Measurements from ENCODE around the gene ICAM5.
"Not testable (repeated sequence)": the region's sequence is repeated elsewhere in the genome, so short reads cannot be mapped to it uniquely, and the experiment has no call there.

Gene ICAM5

GRCh38 chr19:10270180-10270615 is 19.6 kb upstream of the ICAM5 start:
- DNase-seq (ENCODE audit: low read depth): no peak

GRCh38 chr19:10270616-10271394 is 18.9 kb upstream of the ICAM5 start, which contains the start of gene ICAM1:
TSS of gene ICAM1 (plus strand) at chr19:10271120. CDS start at chr19:10271160, 40 bp downstream.
- DNase-seq (ENCODE audit: low read depth): no peak

- no peak for DNase-seq (ENCODE audit: low read depth)
Measured at GRCh38 chr19:10271543-10272086, 18.1 kb upstream of the ICAM5 start.

- no peak for DNase-seq (ENCODE audit: low read depth)
Measured at GRCh38 chr19:10274589-10274988, 15.2 kb upstream of the ICAM5 start.

DNA sequence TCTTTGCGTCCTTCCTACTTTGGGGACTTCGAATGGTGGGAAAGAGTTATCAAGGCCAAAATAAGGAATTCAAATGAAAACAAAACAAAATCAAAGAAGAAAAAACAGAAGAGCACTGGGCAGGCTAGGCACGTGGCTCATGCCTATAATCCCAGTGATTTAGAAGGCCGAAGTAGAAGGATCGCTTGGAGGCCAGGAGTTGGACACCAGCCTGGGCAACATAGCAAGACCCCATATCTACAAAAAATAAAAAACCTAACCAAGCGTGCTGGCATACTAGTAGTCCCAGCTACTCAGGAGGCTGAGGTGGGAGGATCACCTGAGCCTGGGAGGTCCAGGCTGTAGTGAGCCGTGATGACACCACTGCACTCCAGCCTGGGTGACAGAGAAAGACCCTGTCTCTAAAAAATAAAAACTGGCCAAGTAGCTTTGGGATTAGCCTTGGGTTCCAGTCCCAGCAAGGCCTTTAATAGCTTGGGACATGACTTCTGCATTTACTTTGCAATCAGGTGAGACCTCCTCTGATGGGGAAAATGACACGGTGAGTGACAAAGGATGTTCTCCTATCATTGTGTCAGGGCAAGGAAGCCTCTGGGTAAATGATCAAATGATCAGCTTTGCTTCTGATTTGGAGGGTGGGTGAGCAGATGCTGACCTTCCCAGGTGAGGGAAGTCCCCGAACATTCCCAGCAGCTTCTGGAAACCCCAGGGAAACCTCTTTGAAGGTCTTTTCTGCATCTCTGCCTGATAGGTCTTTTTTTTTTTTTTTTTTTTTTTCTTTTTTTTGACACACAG is 11.8 kb upstream of the ICAM5 start:
- DNase-seq (ENCODE audit: low read depth): no peak

DNA sequence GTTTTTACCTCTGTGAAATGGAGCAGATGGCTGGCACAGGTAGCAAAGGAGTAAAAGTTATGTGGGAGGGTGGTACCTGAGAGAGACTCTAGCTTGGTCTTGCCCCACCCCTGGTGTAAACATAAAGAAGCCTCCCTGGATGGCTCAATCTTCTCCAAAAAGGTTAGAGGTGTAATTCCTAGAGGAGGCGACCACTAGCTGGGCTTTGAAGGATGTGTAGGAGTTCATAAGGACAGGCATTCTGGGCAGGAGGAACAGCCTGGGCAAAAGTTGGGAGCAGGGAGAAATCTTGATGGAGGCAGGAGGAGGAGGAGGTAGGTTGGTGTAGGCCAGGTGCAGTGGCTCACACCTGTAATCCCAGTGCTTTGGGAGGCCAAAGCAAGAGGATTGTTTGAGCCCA is 10.8 kb upstream of the ICAM5 start:
- DNase-seq (ENCODE audit: low read depth): no peak

DNA sequence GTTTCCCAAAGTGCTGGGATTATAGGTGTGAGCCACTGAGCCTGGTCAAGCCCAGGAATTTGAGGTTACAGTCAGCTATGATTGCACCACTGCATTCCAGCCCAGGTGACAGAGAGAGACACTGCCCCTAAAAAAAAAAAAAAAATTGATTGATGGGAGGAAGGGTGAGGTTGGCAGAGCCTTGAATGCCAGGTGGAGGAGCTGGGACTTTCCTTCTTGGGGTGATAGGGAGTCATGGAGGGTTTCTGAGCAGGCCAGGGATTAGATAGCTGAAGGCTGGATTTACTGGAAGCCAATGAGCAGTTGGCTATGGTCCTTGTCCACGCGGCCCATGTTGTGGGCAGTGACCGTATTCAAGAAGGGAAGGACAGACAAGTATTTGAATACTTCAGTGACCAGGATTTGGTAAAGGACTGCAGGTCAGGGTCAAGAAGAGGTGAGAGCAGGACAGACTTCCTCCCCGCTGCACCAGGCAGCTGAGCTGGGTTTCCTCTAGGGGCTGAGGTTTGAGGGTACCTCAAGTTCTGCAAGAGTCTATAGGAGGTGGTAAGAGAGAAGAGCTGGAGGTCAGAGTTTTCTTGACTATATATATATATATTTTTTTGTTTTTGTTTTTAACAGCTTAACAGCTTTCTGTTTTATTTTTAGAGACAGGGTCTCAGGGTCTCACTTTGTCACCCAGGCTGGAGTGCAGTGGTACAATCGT is 9.9 kb upstream of the ICAM5 start:
- no peak for DNase-seq (ENCODE audit: low read depth)

GRCh38 chr19:10282043-10282442 is 7.7 kb upstream of the ICAM5 start:
- not testable (repeated sequence) for DNase-seq (ENCODE audit: low read depth)

GRCh38 chr19:10283301-10284064 is 6.3 kb upstream of the ICAM5 start:
- no peak for DNase-seq (ENCODE audit: low read depth)

DNA sequence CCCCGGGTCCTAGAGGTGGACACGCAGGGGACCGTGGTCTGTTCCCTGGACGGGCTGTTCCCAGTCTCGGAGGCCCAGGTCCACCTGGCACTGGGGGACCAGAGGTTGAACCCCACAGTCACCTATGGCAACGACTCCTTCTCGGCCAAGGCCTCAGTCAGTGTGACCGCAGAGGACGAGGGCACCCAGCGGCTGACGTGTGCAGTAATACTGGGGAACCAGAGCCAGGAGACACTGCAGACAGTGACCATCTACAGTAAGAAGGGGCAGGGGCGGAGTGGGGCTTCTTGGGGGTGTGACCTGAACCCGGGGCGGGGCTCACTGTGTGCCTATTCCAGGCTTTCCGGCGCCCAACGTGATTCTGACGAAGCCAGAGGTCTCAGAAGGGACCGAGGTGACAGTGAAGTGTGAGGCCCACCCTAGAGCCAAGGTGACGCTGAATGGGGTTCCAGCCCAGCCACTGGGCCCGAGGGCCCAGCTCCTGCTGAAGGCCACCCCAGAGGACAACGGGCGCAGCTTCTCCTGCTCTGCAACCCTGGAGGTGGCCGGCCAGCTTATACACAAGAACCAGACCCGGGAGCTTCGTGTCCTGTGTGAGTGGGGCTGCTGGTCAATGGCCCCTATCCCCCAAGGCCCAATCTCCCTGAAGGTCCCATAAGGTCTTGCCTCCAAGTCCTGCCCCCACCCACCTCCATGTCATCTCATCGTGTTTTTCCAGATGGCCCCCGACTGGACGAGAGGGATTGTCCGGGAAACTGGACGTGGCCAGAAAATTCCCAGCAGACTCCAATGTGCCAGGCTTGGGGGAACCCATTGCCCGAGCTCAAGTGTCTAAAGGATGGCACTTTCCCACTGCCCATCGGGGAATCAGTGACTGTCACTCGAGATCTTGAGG is 5.4 kb upstream of the ICAM5 start:
- no peak for DNase-seq (ENCODE audit: low read depth)

- DNase-seq (ENCODE audit: low read depth): no peak
Measured at GRCh38 chr19:10284960-10285278, 4.8 kb upstream of the ICAM5 start.

DNA sequence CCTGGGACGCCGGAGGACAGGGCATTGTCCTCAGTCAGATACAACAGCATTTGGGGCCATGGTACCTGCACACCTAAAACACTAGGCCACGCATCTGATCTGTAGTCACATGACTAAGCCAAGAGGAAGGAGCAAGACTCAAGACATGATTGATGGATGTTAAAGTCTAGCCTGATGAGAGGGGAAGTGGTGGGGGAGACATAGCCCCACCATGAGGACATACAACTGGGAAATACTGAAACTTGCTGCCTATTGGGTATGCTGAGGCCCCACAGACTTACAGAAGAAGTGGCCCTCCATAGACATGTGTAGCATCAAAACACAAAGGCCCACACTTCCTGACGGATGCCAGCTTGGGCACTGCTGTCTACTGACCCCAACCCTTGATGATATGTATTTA is 4.4 kb upstream of the ICAM5 start:
- DNase-seq (ENCODE audit: low read depth): no peak

- no peak for DNase-seq (ENCODE audit: low read depth)
Measured at GRCh38 chr19:10286803-10287737, 2.7 kb upstream of the ICAM5 start, which contains the start of gene ICAM4. TSS of gene ICAM4 (plus strand) at chr19:10286955. CDS start at chr19:10287013, 58 bp downstream.

DNA sequence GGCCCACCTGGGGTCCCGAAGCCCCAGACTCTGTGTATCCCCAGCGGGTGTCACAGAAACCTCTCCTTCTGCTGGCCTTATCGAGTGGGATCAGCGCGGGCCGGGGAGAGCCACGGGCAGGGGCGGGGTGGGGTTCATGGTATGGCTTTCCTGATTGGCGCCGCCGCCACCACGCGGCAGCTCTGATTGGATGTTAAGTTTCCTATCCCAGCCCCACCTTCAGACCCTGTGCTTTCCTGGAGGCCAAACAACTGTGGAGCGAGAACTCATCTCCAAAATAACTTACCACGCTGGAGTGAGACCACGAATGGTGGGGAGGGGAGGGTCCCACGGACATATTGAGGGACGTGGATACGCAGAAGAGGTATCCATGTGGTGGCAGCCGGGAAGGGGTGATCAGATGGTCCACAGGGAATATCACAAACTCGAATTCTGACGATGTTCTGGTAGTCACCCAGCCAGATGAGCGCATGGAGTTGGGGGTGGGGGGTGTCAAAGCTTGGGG is 1.0 kb upstream of the ICAM5 start:
- DNase-seq (ENCODE audit: low read depth): no peak

- DNase-seq (ENCODE audit: low read depth): no peak
Measured at GRCh38 chr19:10289167-10289835, 451 bp upstream of the ICAM5 start.

DNA sequence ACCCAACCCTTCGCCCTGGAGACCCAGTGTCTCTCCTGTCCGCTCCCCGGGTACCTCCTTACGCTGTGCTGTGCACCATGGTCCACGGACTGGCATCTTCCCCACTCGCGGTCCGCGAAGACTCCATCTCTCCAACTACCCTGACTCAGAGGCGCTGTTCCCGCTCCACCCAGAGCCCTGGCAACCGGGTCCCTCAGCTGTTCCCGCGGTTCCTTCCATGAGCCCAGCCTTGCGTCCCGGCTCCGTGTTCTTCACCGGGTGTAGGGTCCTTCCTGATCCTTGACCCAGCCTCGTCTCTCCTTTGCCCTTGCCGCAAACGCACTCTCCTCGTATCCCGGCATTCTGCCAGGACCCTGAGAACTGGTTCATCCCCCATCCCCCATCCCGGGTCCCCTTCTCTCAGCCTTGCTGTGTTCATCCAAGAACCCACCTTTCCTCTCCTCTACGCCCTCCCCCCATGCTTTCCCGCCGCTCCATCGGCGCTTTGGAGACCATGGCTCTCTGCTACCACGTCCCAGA is 664 bp downstream of the ICAM5 start:
- DNase-seq (ENCODE audit: low read depth): no peak

DNA sequence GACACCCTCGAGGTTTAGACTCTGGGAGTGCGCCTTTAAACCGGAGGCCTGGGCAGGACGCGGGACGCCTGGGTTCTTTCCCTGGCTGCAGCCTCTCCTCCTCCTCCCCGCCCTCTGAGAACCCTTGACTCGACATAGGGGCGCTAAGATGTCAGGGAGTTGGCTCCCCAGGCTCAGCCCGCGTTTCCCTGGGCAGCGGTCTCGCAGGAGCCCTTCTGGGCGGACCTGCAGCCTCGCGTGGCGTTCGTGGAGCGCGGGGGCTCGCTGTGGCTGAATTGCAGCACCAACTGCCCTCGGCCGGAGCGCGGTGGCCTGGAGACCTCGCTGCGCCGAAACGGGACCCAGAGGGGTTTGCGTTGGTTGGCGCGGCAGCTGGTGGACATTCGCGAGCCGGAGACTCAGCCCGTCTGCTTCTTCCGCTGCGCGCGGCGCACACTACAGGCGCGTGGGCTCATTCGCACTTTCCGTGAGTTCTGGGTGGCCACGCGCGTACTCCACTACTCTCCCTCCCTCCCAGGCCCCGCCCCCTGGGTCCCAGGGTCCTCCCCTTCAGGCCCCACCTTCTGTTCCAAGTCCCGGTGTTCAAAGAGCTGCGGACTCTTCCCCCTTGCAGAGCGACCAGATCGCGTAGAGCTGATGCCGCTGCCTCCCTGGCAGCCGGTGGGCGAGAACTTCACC is 1.3 kb downstream of the ICAM5 start:
- no peak for DNase-seq (ENCODE audit: low read depth)

All from GM04503 (cell line).